ENCODE data around the gene APEH.

DNA sequence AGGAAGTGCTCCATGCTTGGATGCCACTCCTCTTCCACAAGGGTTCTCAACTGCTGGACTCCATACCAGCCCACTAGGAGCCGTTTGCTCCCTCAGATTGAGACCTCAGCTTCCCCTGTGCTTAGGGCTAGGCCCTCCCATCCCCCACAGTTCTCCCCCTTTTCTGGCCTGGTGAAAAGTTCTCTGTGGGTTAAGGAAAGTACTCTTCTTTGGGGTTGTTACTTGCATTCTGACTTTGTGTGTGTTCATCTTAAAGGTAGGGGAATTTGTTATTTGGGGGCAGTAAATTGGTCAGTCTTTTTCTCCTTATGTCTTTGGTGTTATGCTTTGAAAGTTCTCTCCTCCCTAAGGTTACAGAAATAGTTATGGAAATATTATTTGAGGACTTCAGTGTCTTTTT is 24.0 kb upstream of the APEH start:
- TF ChIP-seq EP300 (IDR thresholded peaks at IDR 0.05; ENCODE audit: low read depth) (no peak), POLR2A (IDR thresholded peaks at IDR 0.05) (no peak)
- TF ChIP-seq, protein P1, sequence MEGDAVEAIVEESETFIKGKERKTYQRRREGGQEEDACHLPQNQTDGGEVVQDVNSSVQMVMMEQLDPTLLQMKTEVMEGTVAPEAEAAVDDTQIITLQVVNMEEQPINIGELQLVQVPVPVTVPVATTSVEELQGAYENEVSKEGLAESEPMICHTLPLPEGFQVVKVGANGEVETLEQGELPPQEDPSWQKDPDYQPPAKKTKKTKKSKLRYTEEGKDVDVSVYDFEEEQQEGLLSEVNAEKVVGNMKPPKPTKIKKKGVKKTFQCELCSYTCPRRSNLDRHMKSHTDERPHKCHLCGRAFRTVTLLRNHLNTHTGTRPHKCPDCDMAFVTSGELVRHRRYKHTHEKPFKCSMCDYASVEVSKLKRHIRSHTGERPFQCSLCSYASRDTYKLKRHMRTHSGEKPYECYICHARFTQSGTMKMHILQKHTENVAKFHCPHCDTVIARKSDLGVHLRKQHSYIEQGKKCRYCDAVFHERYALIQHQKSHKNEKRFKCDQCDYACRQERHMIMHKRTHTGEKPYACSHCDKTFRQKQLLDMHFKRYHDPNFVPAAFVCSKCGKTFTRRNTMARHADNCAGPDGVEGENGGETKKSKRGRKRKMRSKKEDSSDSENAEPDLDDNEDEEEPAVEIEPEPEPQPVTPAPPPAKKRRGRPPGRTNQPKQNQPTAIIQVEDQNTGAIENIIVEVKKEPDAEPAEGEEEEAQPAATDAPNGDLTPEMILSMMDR (IDR thresholded peaks at IDR 0.05): no peak

All from transverse colon (tissue), 3 donors.